SK-N-MC (cell line): ENCODE results near the gene NRM.
A peak's percentile ranks its signal among the peaks of the same experiment; 100 is the strongest.

Source experiments
- EZH2 ChIP-seq: fragments of 200-600 bp; sonication (generic); IDR thresholded peaks from one replicate; pipeline ENCODE4 v1.6.1; 2017; ENCODE audit warnings: antibody characterized with exemption
- FOXP2 ChIP-seq: optimal IDR thresholded peaks from 2 replicates; pipeline ENCODE3; 2011; ENCODE audit warnings: mild to moderate bottlenecking, moderate library complexity; ENCODE audit not compliant: insufficient read depth; ENCODE audit errors: extremely low read length, control extremely low read depth
- POLR2AphosphoS5 ChIP-seq: IDR thresholded peaks from 2 replicates; pipeline ENCODE4 v1.6.1; 2012; ENCODE audit warnings: mild to moderate bottlenecking, low read depth, low read length, borderline replicate concordance

DNA sequence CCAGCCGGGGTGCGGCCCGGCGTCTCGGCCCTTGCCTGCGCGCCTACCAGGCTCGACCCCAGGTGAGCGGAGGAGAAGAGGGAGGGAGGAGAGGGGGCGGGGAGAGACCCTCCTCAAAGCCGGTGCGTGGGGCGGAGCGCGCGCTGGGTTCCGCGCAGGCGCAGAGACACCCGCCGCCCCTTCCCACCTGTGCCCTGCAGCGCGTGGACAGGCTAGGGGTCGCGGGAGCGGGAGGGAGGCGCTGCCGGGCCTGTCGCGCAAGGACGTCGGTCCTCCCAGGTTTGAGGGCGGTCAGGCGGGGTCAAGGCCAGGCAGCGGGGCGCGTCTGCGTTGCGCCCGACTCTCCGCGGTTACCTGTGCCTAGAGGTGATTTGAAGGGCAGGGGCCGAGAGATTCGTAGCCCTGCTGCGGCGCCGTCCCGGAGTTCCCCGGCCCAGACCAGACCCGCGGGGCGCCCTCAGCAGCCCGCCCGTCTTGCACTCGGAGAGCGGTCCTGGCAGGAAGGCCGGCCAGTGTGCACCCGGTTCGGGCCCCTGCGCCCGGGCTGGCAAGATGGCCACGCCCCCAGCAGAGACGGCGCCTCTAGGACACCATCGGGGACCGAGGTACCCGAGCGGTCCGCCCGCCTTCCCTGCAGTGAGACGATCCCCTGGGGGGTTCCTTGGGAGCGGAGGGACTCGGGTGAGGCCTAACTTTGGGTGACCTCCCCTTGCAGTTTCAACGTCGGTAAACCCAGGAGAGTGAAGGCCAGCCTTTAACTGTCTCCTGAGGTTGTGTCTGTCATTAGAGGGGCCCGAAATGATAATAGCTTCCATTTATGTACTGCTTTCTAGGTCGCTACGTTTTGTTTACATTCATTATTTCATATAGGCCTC, 43.3 kb downstream of the NRM start:
- TF ChIP-seq POLR2AphosphoS5 (peak; percentile 91), EZH2 (no peak), FOXP2 (no peak)
